Skeletal muscle tissue (tissue), 4 donors: ENCODE measurements around the gene ZIM2. TPM values are rescaled to one million over a fixed set of nuclear protein-coding genes. Genes with fewer than 3 reads are reported as not detected.

Experiments used
- H3K27ac ChIP-seq: one replicate; pipeline ENCODE4 v1.7.0; 2013; ENCODE audit warnings: mild to moderate bottlenecking, low read depth, low read length, inconsistent platforms
- H3K27me3 ChIP-seq, 3 donors: one replicate each; pipeline ENCODE4 v1.7.0; 2013; ENCODE audit warnings: low read length in 3 of 3; ENCODE audit not compliant: control insufficient read depth in 3 of 3, insufficient read depth in 3 of 3
- H3K36me3 ChIP-seq, 3 donors: one replicate each; pipeline ENCODE4 v1.7.0; 2013; ENCODE audit warnings: low read length in 3 of 3; ENCODE audit not compliant: control insufficient read depth in 3 of 3, insufficient read depth in 3 of 3
- H3K4me1 ChIP-seq, 3 donors: one replicate each; pipeline ENCODE4 v1.7.0; 2013; ENCODE audit warnings: low read length in 3 of 3, mild to moderate bottlenecking in 3 of 3; ENCODE audit not compliant: control insufficient read depth in 3 of 3, insufficient read depth in 3 of 3
- H3K4me3 ChIP-seq, 3 donors: one replicate each; pipeline ENCODE4 v1.7.0; 2013; ENCODE audit warnings: low read length in 3 of 3
- H3K9ac ChIP-seq, 3 donors: one replicate each; pipeline ENCODE4 v1.7.0; 2013; ENCODE audit warnings: low read length in 3 of 3, mild to moderate bottlenecking in 3 of 3, moderate library complexity in 2 of 3, low read depth in 1 of 3
- H3K9me3 ChIP-seq, 3 donors: one replicate each; pipeline ENCODE4 v1.7.0; 2013; ENCODE audit warnings: low read length in 3 of 3; ENCODE audit not compliant: control insufficient read depth in 3 of 3
- total RNA-seq: library from RNA; depleted of rRNA; stranded (reverse); fragments of >200 nt; gene quantifications from one replicate; pipeline ENCODE4 v1.2.3, GENCODE V29; 2014
- donor health status: Osteomylitis.

Gene ZIM2
- total RNA-seq, 1 donor from 2014 or later = 12.0 TPM

- H3K4me3 ChIP-seq = no peak overlapping the region
- H3K27me3 ChIP-seq = no peaks in the 10 kb centered on the region
- peaks cover 0 to 2% (median 0%) of the 10 kb centered on the region in 3 donors for H3K36me3 ChIP-seq
- no peak overlapping the region for H3K27ac ChIP-seq
- H3K9ac ChIP-seq = no peak overlapping the region
- peaks cover 0 to 5% (median 0%) of the 10 kb centered on the region in 3 donors for H3K4me1 ChIP-seq
- peaks cover 0 to 14% (median 2%) of the 10 kb centered on the region in 3 donors for H3K9me3 ChIP-seq
Observed at GRCh38 chr19:56834564-56835375, 5.8 kb downstream of the ZIM2 start.

GRCh38 chr19:56832352-56832928 is 8.1 kb downstream of the ZIM2 start:
- Histone ChIP-seq H3K36me3 (peaks cover 0 to 2% (median 0%) of the 10 kb centered on the region in 3 donors), H3K4me1 (peaks cover 0 to under 1% (median 0%) of the 10 kb centered on the region in 3 donors), H3K27ac (no peak overlapping the region), H3K9me3 (no peaks in the 10 kb centered on the region), H3K4me3 (no peak overlapping the region), H3K27me3 (no peaks in the 10 kb centered on the region), H3K9ac (no peak overlapping the region)

GRCh38 chr19:56831255-56831654 is 9.3 kb downstream of the ZIM2 start:
- Histone ChIP-seq H3K27me3 (no peaks in the 10 kb centered on the region), H3K4me1 (no peaks in the 10 kb centered on the region), H3K27ac (no peak overlapping the region)

DNA sequence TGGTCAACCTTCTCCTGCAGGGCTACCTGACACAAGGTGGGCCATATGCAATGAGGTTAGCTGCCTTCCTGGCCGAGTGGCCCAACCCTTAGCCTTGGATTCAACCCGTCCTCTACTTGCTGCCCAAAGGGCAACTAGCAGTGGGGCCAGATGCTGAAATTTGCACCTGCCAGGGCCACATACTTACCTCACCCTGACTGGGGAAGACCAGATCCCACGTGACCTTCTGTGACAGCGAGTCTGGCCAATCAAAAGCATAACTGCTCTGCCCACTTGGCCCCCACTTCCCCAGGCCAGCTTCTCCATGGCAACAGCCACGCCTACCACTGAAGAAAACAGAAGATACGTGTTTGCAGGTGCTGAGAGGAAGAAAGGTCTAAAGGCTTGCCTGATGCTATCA is 10.9 kb downstream of the ZIM2 start:
- H3K4me1 ChIP-seq = no peaks in the 10 kb centered on the region
- peaks cover 0 to 2% (median 0%) of the 10 kb centered on the region in 3 donors for H3K36me3 ChIP-seq
- no peak overlapping the region for H3K9ac ChIP-seq
- H3K9me3 ChIP-seq = no peaks in the 10 kb centered on the region
- no peak overlapping the region for H3K27ac ChIP-seq
- no peaks in the 10 kb centered on the region for H3K27me3 ChIP-seq
- H3K4me3 ChIP-seq = no peak overlapping the region

More at GRCh38 chr19:56831255-56831654, 9.3 kb downstream of the ZIM2 start:
- peaks cover 0 to 2% (median 0%) of the 10 kb centered on the region in 3 donors for H3K36me3 ChIP-seq
- H3K4me3 ChIP-seq = no peak overlapping the region
- H3K9ac ChIP-seq = no peak overlapping the region
- no peaks in the 10 kb centered on the region for H3K9me3 ChIP-seq

DNA sequence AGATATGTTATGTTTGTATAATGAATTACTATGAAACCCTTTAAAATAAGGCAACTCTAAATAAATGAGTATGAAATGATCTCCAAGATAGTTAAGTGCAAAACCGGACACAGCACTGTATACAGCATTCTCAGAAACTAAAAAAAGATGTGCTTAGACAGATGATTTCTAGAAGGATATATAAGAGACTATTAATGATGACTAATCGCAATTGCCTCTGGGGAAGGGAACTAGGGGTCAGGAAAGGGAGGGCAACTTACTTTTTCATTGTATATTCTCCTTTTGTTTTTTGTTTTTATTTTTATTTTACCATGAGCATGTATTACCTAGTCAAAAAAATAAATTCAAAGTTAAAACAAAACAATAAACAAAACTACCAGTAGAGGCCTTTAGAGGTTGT is 12.8 kb downstream of the ZIM2 start:
- no peaks in the 10 kb centered on the region for H3K9me3 ChIP-seq
- no peaks in the 10 kb centered on the region for H3K27me3 ChIP-seq
- no peak overlapping the region for H3K27ac ChIP-seq
- no peaks in the 10 kb centered on the region for H3K4me1 ChIP-seq
- H3K4me3 ChIP-seq = no peak overlapping the region
- H3K9ac ChIP-seq = no peak overlapping the region
- peaks cover 0 to 2% (median 0%) of the 10 kb centered on the region in 3 donors for H3K36me3 ChIP-seq

- Histone ChIP-seq H3K36me3 (peaks cover 0 to 8% (median 0%) of the 10 kb centered on the region in 3 donors), H3K4me3 (no peak overlapping the region), H3K4me1 (no peaks in the 10 kb centered on the region), H3K9me3 (no peaks in the 10 kb centered on the region), H3K9ac (no peak overlapping the region), H3K27me3 (no peaks in the 10 kb centered on the region), H3K27ac (no peak overlapping the region)
Observed at GRCh38 chr19:56823956-56824355, 16.6 kb downstream of the ZIM2 start.

DNA sequence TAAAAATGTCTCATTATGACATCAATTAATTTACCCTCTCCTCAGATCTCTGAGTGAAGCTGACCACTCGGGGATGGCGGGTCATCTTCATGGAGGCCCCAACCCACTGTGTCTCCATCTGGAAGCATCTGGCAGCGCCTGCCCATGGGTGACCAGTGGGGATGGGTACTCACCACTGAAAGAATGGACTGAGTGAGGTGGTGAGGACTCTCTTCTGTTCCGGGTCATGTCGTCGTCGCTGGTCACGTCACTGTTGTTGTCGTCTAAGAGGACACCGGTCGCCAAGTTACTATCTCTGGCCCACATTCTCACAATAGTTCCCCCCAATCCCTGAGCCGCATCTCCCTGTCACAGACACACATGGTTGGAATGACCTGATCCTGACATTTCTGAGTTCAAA is 17.1 kb downstream of the ZIM2 start:
- Histone ChIP-seq H3K9ac (no peak overlapping the region), H3K4me3 (no peak overlapping the region), H3K9me3 (no peaks in the 10 kb centered on the region), H3K36me3 (peaks cover 0 to 8% (median 0%) of the 10 kb centered on the region in 3 donors), H3K27ac (no peak overlapping the region), H3K27me3 (no peaks in the 10 kb centered on the region), H3K4me1 (no peaks in the 10 kb centered on the region)

DNA sequence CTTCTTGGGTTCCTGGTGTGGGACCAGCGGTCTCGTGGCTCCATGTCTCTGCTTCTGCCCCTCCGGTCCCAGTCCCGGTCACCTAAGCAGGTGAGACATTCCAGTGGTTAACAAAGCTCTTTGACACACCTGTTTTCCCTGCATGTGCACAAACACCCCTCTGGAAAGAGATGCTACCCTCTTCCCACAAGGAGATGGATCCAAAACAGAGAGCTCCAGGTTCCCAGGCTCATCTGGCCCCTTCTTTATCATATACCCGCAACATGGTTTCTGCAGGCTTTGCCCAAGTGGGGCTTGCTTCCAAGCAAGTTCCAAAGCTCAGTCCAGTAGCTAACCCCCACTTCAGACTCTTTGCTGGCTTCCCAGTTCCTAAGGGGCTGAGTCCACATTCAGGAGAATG is 17.8 kb downstream of the ZIM2 start:
- Histone ChIP-seq H3K27ac (no peak overlapping the region), H3K27me3 (no peaks in the 10 kb centered on the region), H3K4me3 (no peak overlapping the region), H3K9me3 (peaks cover 0 to 2% (median 0%) of the 10 kb centered on the region in 3 donors), H3K36me3 (peaks cover 0 to 8% (median 0%) of the 10 kb centered on the region in 3 donors), H3K9ac (no peak overlapping the region), H3K4me1 (no peaks in the 10 kb centered on the region)

DNA sequence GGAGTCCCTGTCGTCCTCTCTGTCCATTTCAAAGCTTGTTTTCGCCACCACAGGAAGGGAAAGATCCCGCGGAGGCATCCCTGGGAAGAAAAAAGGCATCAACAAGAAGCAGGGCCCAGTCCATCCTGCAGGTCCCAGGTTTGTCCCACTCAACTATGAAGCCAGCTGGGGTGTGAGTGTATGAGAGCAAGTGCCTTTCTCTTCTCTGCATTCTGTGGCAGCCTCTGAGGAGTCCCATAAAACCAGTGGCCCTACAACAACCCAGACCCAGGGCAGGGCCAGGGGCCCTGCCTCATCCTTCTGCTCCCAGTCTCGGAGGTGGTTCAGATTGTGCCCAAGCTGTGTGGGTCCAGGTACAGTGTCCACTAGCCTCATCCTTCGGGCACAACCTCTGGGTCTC is 18.9 kb downstream of the ZIM2 start:
- H3K9me3 ChIP-seq = peaks cover 0 to 4% (median 0%) of the 10 kb centered on the region in 3 donors
- H3K4me3 ChIP-seq = no peak overlapping the region
- H3K4me1 ChIP-seq = no peaks in the 10 kb centered on the region
- H3K27ac ChIP-seq = no peak overlapping the region
- no peak overlapping the region for H3K9ac ChIP-seq
- H3K27me3 ChIP-seq = no peaks in the 10 kb centered on the region
- H3K36me3 ChIP-seq = peaks cover 0 to 11% (median 0%) of the 10 kb centered on the region in 3 donors

- no peaks in the 10 kb centered on the region for H3K4me1 ChIP-seq
- H3K4me3 ChIP-seq = no peak overlapping the region
- no peak overlapping the region for H3K9ac ChIP-seq
- no peaks in the 10 kb centered on the region for H3K27me3 ChIP-seq
- H3K36me3 ChIP-seq = peaks cover 0 to 13% (median 0%) of the 10 kb centered on the region in 3 donors
- peaks cover 0 to 4% (median 0%) of the 10 kb centered on the region in 3 donors for H3K9me3 ChIP-seq
- H3K27ac ChIP-seq = no peak overlapping the region
Observed at GRCh38 chr19:56821209-56821608, 19.3 kb downstream of the ZIM2 start.
